Testis (tissue), 3 donors: ENCODE data around the gene BMPR1B. TPM values are rescaled to one million over a fixed set of nuclear protein-coding genes. Genes with fewer than 3 reads are reported as not detected.

Experiments used
- DNase-seq: peaks from one replicate; pipeline ENCODE4 v3.0.0-alpha.2; 2019
- H3K27ac ChIP-seq, 2 donors: fragments of 200-600 bp; sonication (generic); one replicate each; pipeline ENCODE4 v1.5.1; 2019
- H3K27me3 ChIP-seq: fragments of 200-600 bp; sonication (generic); one replicate; pipeline ENCODE4 v1.5.1; 2019
- H3K36me3 ChIP-seq: fragments of 200-600 bp; sonication (generic); one replicate; pipeline ENCODE4 v1.5.1; 2017; ENCODE audit warnings: low read depth; ENCODE audit errors: missing control alignments
- H3K4me1 ChIP-seq: fragments of 200-600 bp; sonication (generic); one replicate; pipeline ENCODE4 v1.5.1; 2019
- H3K4me3 ChIP-seq, 2 donors: fragments of 200-600 bp; sonication (generic); one replicate each; pipeline ENCODE4 v1.5.1; 2017 to 2019
- H3K9me3 ChIP-seq: fragments of 200-600 bp; sonication (generic); one replicate; pipeline ENCODE4 v1.5.1; 2017
- CTCF ChIP-seq, 3 experiments: fragments of 450-650 bp in 2 of 3; fragments of 200-600 bp in 1 of 3; sonication (generic) in 1 of 3; IDR thresholded peaks; one replicate each; pipeline ENCODE4 v1.5.1; 2016 to 2019; ENCODE audit warnings: antibody characterized with exemption in 3 of 3, mild to moderate bottlenecking in 2 of 3, moderate library complexity in 1 of 3
- POLR2A ChIP-seq: fragments of 450-650 bp; IDR thresholded peaks from one replicate; pipeline ENCODE4 v1.6.1; 2017; ENCODE audit warnings: antibody characterized with exemption, mild to moderate bottlenecking, moderate library complexity
- WGBS, 2 donors: methylation state at CpG; one replicate each; pipeline ENCODE4 v1.1.5; 2018; 5-methylcytosine and 5-hydroxymethylcytosine counted together
- intact Hi-C: fragments of 100-400 bp; cut with DNase I; formaldehyde crosslinking; loops from one replicate; pipeline ENCODE4 v1.15.1; 2023; ENCODE audit warnings: low total_unique reads
- polyA plus RNA-seq: library from polyadenylated mRNA; stranded (reverse); fragments of 350-450 nt; fragmentation: Illumina TruSeq; extraction: RNeasy Lipid Tissue Mini Kit (QIAGEN cat#74804); gene quantifications from one replicate; pipeline ENCODE4 v1.2.3, GENCODE V29; 2014; ENCODE audit warnings: low read depth, low replicate concordance; ENCODE audit not compliant: insufficient read depth
- total RNA-seq, 2 donors: library from RNA; depleted of rRNA; stranded (reverse); fragments of >200 nt; gene quantifications; one replicate each; pipeline ENCODE4 v1.2.3, GENCODE V29; 2016

The BMPR1B gene
- total and polyA plus RNA-seq, 3 donors from 2014 or later = 7.5 to 13.0 (median 9.1) TPM

- no peak for DNase-seq
- intact Hi-C loops = no loop called here
- H3K27me3 ChIP-seq = no peaks in the 10 kb centered on the region
- TF ChIP-seq POLR2A = no peak
- no peak for TF ChIP-seq CTCF (IDR thresholded peaks at IDR 0.05)
- H3K4me1 ChIP-seq = no peaks in the 10 kb centered on the region
- no peak overlapping the region for H3K4me3 ChIP-seq
- no peaks in the 10 kb centered on the region for H3K9me3 ChIP-seq
- no peaks in the 10 kb centered on the region for H3K36me3 ChIP-seq
- H3K27ac ChIP-seq = no peak overlapping the region
- 39 to 51% methylated on average over 4 of the region's 4 CpGs for WGBS, 2 donors
Observed at GRCh38 chr4:94819371-94820168, 61.8 kb downstream of the BMPR1B start.

GRCh38 chr4:94826206-94826605 lies 68.5 kb downstream of the BMPR1B start:
- no peaks in the 10 kb centered on the region for H3K27me3 ChIP-seq
- intact Hi-C loops = no loop called here
- no peak overlapping the region for H3K4me3 ChIP-seq
- TF ChIP-seq CTCF (IDR thresholded peaks at IDR 0.05) (no peak), POLR2A (no peak)
- 53 to 67% methylated on average over 5 of the region's 5 CpGs for WGBS, 2 donors
- no peak for DNase-seq
- H3K27ac ChIP-seq = no peak overlapping the region
- no peaks in the 10 kb centered on the region for H3K4me1 ChIP-seq
- H3K9me3 ChIP-seq = no peaks in the 10 kb centered on the region
- no peaks in the 10 kb centered on the region for H3K36me3 ChIP-seq

- TF ChIP-seq POLR2A (no peak), CTCF (IDR thresholded peaks at IDR 0.05) (no peak)
Observed at GRCh38 chr4:94827481-94828110, 69.8 kb downstream of the BMPR1B start.

GRCh38 chr4:94828882-94829281 lies 71.1 kb downstream of the BMPR1B start:
- no peaks in the 10 kb centered on the region for H3K36me3 ChIP-seq
- intact Hi-C loops = no loop called here
- TF ChIP-seq POLR2A (no peak), CTCF (IDR thresholded peaks at IDR 0.05) (no peak)
- no peaks in the 10 kb centered on the region for H3K27me3 ChIP-seq
- H3K4me3 ChIP-seq = no peak overlapping the region
- 93 to 100% methylated on average over 1 of the region's 1 CpG for WGBS, 2 donors
- no peaks in the 10 kb centered on the region for H3K9me3 ChIP-seq
- DNase-seq = no peak
- H3K4me1 ChIP-seq = no peaks in the 10 kb centered on the region
- no peak overlapping the region for H3K27ac ChIP-seq

More at GRCh38 chr4:94827481-94828110, 69.8 kb downstream of the BMPR1B start:
- no peaks in the 10 kb centered on the region for H3K9me3 ChIP-seq
- 78 to 84% methylated on average over 5 of the region's 5 CpGs for WGBS, 2 donors
- no peaks in the 10 kb centered on the region for H3K27me3 ChIP-seq
- no peaks in the 10 kb centered on the region for H3K36me3 ChIP-seq
- no peaks in the 10 kb centered on the region for H3K4me1 ChIP-seq
- no peak for DNase-seq
- H3K27ac ChIP-seq = no peak overlapping the region
- intact Hi-C loops = no loop called here
- H3K4me3 ChIP-seq = no peak overlapping the region
